K562 (cell line): ENCODE measurements around the gene KIF3A. TPM values are rescaled to one million over a fixed set of nuclear protein-coding genes. Genes with fewer than 3 reads are reported as not detected.
A peak's percentile ranks its signal among the peaks of the same experiment; 100 is the strongest.

Experiments
- BCL6 ChIP-seq: fragments of 250-450 bp; sonication (Bioruptor Pico); IDR thresholded peaks from 2 replicates; pipeline ENCODE4 v1.4.0; 2020
- DNMT1 ChIP-seq: fragments of 450-650 bp; IDR thresholded peaks from 2 replicates; pipeline ENCODE4 v1.6.1; 2016; ENCODE audit warnings: antibody characterized with exemption, mild to moderate bottlenecking
- ERF ChIP-seq: fragments of 450-650 bp; formaldehyde crosslinking; IDR thresholded peaks from 2 replicates; pipeline ENCODE4 v1.4.0; 2020; ENCODE audit warnings: mild to moderate bottlenecking, mixed read lengths
- HDAC6 ChIP-seq: IDR thresholded peaks from 2 replicates; pipeline ENCODE4 v1.6.1; 2012; ENCODE audit warnings: low read depth, mild to moderate bottlenecking, control low read depth, inconsistent platforms, low read length, moderate library complexity
- MXI1 ChIP-seq: IDR thresholded peaks from 2 replicates; pipeline ENCODE4 v1.6.1; 2011; ENCODE audit warnings: low read depth, mild to moderate bottlenecking, improper control_type of control experiment, low read length
- NFXL1 ChIP-seq: fragments of 450-650 bp; formaldehyde crosslinking; IDR thresholded peaks from 2 replicates; pipeline ENCODE4 v1.4.0; 2021; ENCODE audit warnings: mild to moderate bottlenecking
- PCBP1 ChIP-seq: fragments of 200-400 bp; formaldehyde crosslinking; IDR thresholded peaks from 2 replicates; pipeline ENCODE4 v1.6.1; 2018; ENCODE audit warnings: mild to moderate bottlenecking, low read depth, low read length; ENCODE audit not compliant: poor library complexity, severe bottlenecking
- PHB2 ChIP-seq: fragments of 450-650 bp; IDR thresholded peaks from 2 replicates; pipeline ENCODE4 v1.6.1; 2017; ENCODE audit warnings: low read depth
- PHF8 ChIP-seq: fragments of 200-600 bp; sonication (generic); IDR thresholded peaks from 2 replicates; pipeline ENCODE4 v1.6.1; 2012; ENCODE audit warnings: mixed run types, mild to moderate bottlenecking, inconsistent platforms, low read length, moderate library complexity, borderline replicate concordance
- RBM25 ChIP-seq: fragments of 200-400 bp; formaldehyde crosslinking; IDR thresholded peaks from 2 replicates; pipeline ENCODE4 v1.6.1; 2018; ENCODE audit warnings: low read length, low read depth, moderate library complexity; ENCODE audit not compliant: severe bottlenecking
- SIX5 ChIP-seq, 2 experiments: IDR thresholded peaks; 2 replicates each; pipeline ENCODE4 v1.6.1; 2011; ENCODE audit warnings: low read length in 2 of 2, borderline replicate concordance in 1 of 2, low read depth in 1 of 2, mild to moderate bottlenecking in 1 of 2, moderate library complexity in 1 of 2; ENCODE audit not compliant: insufficient read depth in 1 of 2
- TCF7 ChIP-seq: sonication (generic); IDR thresholded peaks from 2 replicates; pipeline ENCODE4 v1.6.1; 2016; ENCODE audit warnings: antibody characterized with exemption, borderline replicate concordance
- ZC3H4 ChIP-seq: sonication (generic); formaldehyde crosslinking; IDR thresholded peaks from 2 replicates; pipeline ENCODE4 v1.9.0; 2021; ENCODE audit warnings: missing genetic modification reagents, borderline replicate concordance
- ZEB2 ChIP-seq: fragments of 450-650 bp; IDR thresholded peaks from 2 replicates; pipeline ENCODE4 v1.6.1; 2016
- ZFPM2 ChIP-seq: fragments of 250-450 bp; sonication (Bioruptor Pico); IDR thresholded peaks from 2 replicates; pipeline ENCODE4 v1.5.1; 2022; ENCODE audit warnings: mild to moderate bottlenecking
- ZNF12 ChIP-seq: sonication (generic); formaldehyde crosslinking; IDR thresholded peaks from 2 replicates; pipeline ENCODE4 v1.4.0; 2020; ENCODE audit warnings: mild to moderate bottlenecking, missing genetic modification reagents
- ZNF133 ChIP-seq: fragments of 250-450 bp; sonication (Bioruptor Pico); IDR thresholded peaks from 2 replicates; pipeline ENCODE4 v1.4.0; 2020; ENCODE audit warnings: mild to moderate bottlenecking
- ZNF197 ChIP-seq: fragments of 200-800 bp; sonication (Bioruptor generic); IDR thresholded peaks from 2 replicates; pipeline ENCODE4 v1.6.1; 2016; ENCODE audit warnings: low read depth, missing genetic modification characterization, missing compliant biosample characterization
- ZNF23 ChIP-seq: fragments of 250-450 bp; sonication (Bioruptor Pico); IDR thresholded peaks from 2 replicates; pipeline ENCODE4 v1.4.0; 2020; ENCODE audit warnings: mild to moderate bottlenecking
- ZNF232 ChIP-seq: sonication (generic); formaldehyde crosslinking; IDR thresholded peaks from 2 replicates; pipeline ENCODE4 v1.8.0; 2022; ENCODE audit warnings: mild to moderate bottlenecking, missing genetic modification reagents
- ZNF57 ChIP-seq: fragments of 450-650 bp; formaldehyde crosslinking; IDR thresholded peaks from 2 replicates; pipeline ENCODE4 v1.4.0; 2020; ENCODE audit warnings: mild to moderate bottlenecking, moderate library complexity
- ZNF583 ChIP-seq: fragments of 250-450 bp; sonication (Bioruptor Pico); IDR thresholded peaks from 2 replicates; pipeline ENCODE4 v1.4.0; 2020
- ZNF695 ChIP-seq: fragments of 450-650 bp; formaldehyde crosslinking; IDR thresholded peaks from 2 replicates; pipeline ENCODE4 v1.4.0; 2020; ENCODE audit warnings: mild to moderate bottlenecking, moderate library complexity
- ZNF696 ChIP-seq: fragments of 250-450 bp; sonication (Bioruptor Pico); conservative IDR thresholded peaks from 2 replicates; pipeline ENCODE4 v1.4.0; 2020; ENCODE audit warnings: mild to moderate bottlenecking, moderate library complexity
- polyA plus RNA-seq, 8 experiments: library from polyadenylated mRNA; depleted of rRNA in 4 of 8; stranded (reverse) in 5 of 8; unstranded in 3 of 8; fragments of >200 nt; fragmentation: Nextera tagmentation in 2 of 8; fragmentation: Illumina TruSeq in 1 of 8; extraction: Ambion mirVana in 2 of 8; extraction: Trizol in 1 of 8; gene quantifications; 2 replicates each; pipeline versions ENCODE4 v1.2.1 to v1.2.3, GENCODE V29; 2011 to 2014; ENCODE audit warnings: inconsistent platforms in 1 of 8, missing spikeins in 1 of 8
- total RNA-seq, 7 experiments: library from RNA; depleted of rRNA in 6 of 7; stranded (reverse); fragments of >200 nt in 6 of 7; fragmentation: Illumina TruSeq in 2 of 7; extraction: Trizol in 2 of 7; gene quantifications; 2 replicates each; pipeline versions ENCODE4 v1.2.1 to v1.2.3, GENCODE V29; 2011 to 2021; ENCODE audit warnings: low replicate concordance in 1 of 7
- TF ChIP-seq, protein P1 (sequence below), 2 experiments: fragments of 450-650 bp; IDR thresholded peaks; 2 replicates each; pipeline ENCODE4 v1.6.1; 2016
- TF ChIP-seq, protein P2 (sequence below): fragments of 450-650 bp; formaldehyde crosslinking; IDR thresholded peaks from 2 replicates; pipeline ENCODE4 v1.4.0; 2020; ENCODE audit warnings: mild to moderate bottlenecking, mixed read lengths
- TF ChIP-seq, protein P3 (sequence below): sonication (generic); formaldehyde crosslinking; IDR thresholded peaks from 2 replicates; pipeline ENCODE4 v1.8.0; 2022; ENCODE audit warnings: mild to moderate bottlenecking, missing genetic modification reagents

KIF3A gene
- total and polyA plus RNA-seq, 9 of the 15 experiments (the other 6 are each of a cell fraction or from before 2014, with no cell fraction given) = 1.5 to 7.8 (median 6.0) TPM

DNA sequence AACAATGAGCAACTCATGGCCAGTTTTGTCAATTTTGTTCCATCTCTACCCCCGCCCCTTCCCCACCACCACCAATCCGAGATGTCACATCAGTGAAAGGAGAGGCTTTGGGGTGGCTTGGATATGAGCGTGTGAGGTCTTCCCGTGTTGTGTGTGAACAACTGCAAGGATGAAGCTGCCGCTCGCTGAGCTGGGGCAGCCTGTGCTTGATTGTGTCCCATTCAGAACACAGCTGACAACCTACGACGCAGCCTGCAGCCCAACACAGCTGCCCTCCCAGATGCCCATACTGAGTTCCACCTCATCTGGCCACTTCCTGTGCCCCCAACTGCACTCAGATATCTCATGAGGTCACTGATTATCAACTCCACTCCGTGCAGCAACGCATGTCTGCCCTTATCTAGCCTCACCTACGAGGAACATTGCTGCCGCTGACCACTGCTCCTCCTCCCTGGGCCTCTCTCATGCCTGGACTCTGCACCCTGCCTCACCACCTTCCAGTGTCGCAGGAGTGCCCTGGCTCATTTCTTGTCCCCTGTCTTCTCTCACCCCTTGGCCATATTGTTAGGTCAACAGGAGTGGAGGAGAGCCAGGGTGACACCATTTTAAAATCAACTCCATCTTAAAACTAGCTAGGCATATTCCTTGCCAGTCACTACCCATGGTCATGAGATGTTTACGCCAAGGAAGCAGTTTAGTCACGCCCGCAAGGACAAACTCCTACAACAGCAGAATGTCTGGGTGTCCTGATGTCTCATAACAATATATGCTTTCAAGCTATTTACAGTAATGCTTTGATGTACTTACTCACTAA, 70.8 kb downstream of the KIF3A start (continued):
- no peak for TF ChIP-seq ZNF12 (CRISPR knock-in tag)
- TF ChIP-seq ZNF696 (CRISPR knock-in tag) = peak; percentile 51; the same call in 1 of the 2 replicates
- TF ChIP-seq BCL6 (CRISPR knock-in tag) = peak; percentile 93
- peak; percentile 86 for TF ChIP-seq ZNF23
- no peak for TF ChIP-seq HDAC6
- no peak for TF ChIP-seq ZC3H4
- TF ChIP-seq RBM25 = no peak
- TF ChIP-seq ZNF583 (CRISPR knock-in tag) = peak; percentile 98
- TF ChIP-seq, protein P1, sequence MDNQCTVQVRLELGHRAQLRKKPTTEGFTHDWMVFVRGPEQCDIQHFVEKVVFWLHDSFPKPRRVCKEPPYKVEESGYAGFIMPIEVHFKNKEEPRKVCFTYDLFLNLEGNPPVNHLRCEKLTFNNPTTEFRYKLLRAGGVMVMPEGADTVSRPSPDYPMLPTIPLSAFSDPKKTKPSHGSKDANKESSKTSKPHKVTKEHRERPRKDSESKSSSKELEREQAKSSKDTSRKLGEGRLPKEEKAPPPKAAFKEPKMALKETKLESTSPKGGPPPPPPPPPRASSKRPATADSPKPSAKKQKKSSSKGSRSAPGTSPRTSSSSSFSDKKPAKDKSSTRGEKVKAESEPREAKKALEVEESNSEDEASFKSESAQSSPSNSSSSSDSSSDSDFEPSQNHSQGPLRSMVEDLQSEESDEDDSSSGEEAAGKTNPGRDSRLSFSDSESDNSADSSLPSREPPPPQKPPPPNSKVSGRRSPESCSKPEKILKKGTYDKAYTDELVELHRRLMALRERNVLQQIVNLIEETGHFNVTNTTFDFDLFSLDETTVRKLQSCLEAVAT (IDR thresholded peaks at IDR 0.05) = 0 out of 4 replicates have a peak, but pooled peaks of 1 of the 2 experiments have one; percentile 19
- no peak for TF ChIP-seq ZNF133 (CRISPR knock-in tag)
- peak; percentile 87; the same call in 1 of the 2 replicates for TF ChIP-seq ZFPM2 (CRISPR knock-in tag)
- TF ChIP-seq ZNF57 (CRISPR knock-in tag) = peak; percentile 92
- TF ChIP-seq ZEB2 = no peak; the same call in 1 of the 2 replicates
- no peak for TF ChIP-seq PCBP1
- TF ChIP-seq ERF (CRISPR knock-in tag) = peak; percentile 98
- no peak for TF ChIP-seq MXI1
- no peak for TF ChIP-seq DNMT1
- TF ChIP-seq PHF8 = no peak
- TF ChIP-seq SIX5 (IDR thresholded peaks at IDR 0.05; ENCODE audit: borderline replicate concordance in 1 of 2, insufficient read depth in 1 of 2, low read depth in 1 of 2, low read length in 2 of 2) = no peak
- no peak for TF ChIP-seq PHB2
- TF ChIP-seq ZNF695 = peak; percentile 92
- no peak for TF ChIP-seq ZNF232
- TF ChIP-seq TCF7 = 0 out of 2 replicates have a peak, but pooled peaks have one; percentile 19
- TF ChIP-seq, protein P2, sequence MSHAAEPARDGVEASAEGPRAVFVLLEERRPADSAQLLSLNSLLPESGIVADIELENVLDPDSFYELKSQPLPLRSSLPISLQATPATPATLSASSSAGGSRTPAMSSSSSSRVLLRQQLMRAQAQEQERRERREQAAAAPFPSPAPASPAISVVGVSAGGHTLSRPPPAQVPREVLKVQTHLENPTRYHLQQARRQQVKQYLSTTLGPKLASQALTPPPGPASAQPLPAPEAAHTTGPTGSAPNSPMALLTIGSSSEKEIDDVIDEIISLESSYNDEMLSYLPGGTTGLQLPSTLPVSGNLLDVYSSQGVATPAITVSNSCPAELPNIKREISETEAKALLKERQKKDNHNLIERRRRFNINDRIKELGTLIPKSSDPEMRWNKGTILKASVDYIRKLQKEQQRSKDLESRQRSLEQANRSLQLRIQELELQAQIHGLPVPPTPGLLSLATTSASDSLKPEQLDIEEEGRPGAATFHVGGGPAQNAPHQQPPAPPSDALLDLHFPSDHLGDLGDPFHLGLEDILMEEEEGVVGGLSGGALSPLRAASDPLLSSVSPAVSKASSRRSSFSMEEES = peak; percentile 71
- peak; percentile 95 for TF ChIP-seq ZNF197
- TF ChIP-seq NFXL1 = peak; percentile 93
- TF ChIP-seq, protein P3, sequence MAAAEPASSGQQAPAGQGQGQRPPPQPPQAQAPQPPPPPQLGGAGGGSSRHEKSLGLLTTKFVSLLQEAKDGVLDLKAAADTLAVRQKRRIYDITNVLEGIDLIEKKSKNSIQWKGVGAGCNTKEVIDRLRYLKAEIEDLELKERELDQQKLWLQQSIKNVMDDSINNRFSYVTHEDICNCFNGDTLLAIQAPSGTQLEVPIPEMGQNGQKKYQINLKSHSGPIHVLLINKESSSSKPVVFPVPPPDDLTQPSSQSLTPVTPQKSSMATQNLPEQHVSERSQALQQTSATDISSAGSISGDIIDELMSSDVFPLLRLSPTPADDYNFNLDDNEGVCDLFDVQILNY (CRISPR knock-in tag) = peak; percentile 78; the same call in 1 of the 2 replicates
